8988T (cell line): ENCODE results near the gene ATP2A3.

Experiments used
- DNase-seq: peaks from one replicate; pipeline ENCODE4 v3.0.0; 2011

The ATP2A3 gene

DNA sequence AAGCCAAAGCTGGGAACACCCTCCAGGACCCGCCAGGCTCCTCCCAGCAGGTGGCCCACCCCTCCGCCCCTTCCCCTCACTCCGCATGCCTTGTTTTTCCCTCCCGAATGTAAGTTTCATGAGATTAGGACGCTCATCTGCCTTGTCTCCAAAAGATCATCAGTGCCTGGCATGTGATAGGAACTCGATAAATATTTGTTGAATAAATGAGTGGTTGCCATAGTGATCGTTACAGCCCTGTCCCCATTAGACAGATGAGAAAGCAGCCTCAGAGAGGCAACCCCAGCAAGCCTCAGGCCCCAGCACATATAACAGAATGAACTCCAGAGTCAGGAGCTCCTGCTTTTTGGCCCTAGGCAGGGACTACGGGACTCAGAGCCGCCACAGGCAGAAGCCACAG is 76.4 kb downstream of the ATP2A3 start:
- DNase-seq = no peak

DNA sequence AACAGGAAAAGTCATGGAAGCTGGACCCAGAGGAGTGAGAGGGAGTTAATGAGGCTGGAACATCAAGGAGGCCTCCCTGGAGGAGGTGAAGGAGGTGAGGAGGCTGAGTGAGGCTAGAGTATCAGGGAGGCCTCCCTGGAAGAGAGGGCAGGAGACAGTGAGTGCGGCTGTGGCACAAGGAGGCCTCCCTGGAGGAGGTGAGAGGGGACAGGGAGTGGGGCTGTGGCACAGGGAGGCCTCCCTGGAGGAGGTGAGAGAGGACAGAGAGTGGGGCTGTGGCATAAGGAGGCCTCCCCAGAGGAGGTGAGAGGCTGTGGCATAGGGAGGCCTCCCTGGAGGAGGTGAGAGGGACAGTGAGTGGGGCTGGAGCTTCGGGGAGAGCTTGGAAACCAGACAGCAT is 76.8 kb downstream of the ATP2A3 start:
- no peak for DNase-seq

DNA sequence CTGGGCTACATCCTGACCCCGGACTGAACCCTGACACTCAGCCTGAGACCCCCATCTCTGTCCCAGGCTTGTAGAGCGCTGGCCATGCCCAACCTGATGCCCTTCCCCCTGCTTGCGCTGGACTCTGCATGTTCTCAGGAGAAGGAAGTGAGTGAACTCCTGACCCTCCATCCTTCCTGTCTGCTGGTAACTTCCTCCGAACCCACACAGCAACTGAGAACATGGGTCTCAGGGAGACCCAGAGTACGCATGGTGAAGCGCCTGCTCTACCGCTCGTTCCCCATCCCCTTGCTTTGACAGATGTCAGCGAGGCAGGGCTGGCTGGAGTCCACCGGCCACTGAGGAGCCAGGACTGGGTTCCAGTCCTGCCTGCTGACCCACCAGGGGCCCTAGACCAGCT is 77.5 kb downstream of the ATP2A3 start:
- no peak for DNase-seq

DNA sequence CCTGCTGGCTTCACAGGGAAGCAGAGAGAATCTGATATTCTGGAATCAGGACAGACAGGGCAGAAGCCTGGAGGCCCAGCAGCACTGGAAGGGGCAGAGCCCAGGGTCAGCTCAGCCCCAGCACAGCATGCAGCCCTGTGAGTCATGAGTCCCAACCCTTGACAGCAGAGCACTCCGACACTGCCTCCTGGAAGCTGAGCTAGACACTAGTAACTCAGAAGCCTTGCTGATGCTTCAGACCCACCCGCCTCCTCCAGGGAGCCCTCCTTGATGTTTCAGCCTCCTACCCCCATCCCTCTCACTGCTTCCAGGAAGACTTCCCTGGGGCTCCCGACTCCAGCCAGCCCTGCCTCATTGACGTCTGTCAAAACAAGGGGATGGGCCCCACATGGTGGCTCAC is 78.3 kb downstream of the ATP2A3 start:
- peak; percentile 73 for DNase-seq

DNA sequence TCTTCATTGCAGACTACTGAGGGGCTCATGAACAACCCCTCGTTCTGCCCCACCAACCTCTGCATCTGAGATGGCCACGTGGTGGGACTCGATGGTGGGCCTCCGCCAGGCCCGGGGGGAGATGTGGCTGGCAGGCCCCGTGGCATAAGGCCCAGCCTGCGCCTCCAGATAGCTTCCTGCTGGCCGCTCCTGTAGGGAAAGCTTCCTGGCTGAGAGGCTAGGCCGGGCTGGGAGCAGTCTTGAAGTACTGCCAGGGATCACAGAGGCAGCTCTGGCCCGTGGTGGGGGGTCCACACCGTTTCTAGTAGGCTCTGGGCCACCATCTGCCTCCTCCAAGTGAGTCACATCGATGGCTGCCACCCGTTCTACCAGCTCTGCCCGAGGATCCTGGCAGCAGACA is 79.0 kb downstream of the ATP2A3 start:
- DNase-seq = no peak

DNA sequence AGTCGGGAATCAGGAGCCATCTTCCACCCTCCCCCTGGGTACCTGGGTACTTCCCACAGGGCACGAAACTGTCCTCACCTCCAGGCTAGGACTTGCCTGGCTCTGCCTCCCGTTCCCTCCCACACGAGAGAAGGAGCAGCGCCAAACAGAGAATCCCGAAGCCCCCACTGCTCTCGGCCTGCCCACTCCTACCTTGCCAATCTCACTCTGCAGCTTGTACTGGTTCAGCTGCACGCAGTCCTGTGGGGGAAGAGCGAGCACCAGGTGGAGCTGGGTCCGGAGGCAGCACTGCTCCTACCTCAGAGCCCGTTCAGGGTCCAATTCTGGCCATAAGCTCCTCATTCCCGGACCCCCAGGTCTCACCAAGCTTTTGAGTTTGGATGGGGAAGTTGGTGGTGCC is 80.0 kb downstream of the ATP2A3 start:
- no peak for DNase-seq

DNA sequence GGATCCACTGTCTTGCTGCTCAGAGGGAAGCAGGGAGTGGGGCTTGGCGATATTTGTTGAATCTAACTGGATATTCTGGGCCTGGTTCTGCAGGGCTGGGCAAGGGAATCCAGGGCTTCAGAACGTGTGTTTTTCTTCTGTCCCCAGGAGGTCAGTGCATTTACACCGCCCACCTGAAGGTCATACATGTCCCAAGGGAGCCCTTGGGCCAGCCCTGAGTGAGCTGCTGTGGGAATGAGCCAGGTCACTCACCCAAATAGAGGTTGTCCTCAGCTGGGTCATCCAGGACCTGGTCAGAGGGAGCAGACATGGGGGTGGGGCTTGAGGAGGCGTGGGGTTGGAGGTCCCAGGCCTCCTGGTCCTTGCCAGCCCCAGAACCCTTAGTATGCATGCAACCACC is 82.0 kb downstream of the ATP2A3 start:
- DNase-seq = no peak

DNA sequence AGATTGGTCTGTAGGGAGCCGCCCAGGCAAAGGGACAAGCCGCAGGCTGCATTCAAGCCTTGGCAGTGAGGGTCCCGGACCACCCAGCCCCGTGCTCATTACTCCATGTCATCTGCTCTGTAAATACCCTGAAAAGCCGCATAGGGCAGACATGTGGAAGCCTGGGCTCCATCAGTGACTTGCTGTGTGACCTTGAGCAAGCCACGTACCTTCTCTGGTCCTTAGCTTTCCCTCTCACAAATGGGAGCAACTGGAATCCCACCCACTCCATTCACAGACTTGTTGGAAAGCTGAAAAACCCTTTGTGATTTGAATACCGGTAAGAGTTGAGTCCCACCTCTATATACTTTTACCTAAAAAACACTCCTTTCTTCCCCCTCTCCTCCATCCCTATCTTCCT is 83.3 kb downstream of the ATP2A3 start:
- DNase-seq = no peak

DNA sequence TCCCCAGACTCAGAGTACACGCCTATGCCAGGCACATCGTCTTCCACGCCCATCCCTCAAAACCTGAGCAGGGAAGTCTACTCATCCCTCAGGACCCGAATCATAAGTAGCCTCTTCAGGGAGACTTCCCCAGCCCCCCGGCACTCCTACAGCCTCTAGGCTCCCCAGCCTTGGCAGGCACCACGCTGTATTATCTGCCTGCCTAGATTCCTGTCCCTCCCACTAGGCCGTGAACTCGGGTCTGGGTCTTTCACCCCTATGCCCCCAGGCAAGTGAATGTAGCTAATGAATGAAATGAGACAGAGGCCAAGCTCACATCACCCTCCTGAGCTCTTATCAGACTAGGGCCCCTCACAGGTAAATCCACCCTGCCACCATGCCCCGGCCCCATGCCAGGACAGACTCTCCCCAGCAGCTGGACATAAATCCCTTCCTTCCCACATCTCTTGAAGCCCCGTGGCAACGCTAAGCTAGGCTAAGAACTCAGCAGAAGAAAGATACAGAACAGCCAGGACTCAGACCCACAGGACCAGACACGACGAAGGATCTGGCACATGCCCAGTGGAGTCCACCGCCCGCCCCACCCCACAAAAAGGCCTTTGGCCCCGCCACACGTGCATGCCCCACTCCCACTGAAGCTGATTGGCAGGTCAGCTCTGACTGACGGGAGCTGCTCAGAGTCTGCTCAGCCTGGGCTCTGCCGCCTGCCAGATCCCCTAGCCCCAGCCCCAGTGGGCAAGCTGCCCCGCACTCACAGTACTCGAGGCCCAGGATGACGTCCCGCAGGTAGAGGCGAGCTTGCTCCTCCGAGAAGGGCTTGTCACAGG is 84.4 kb downstream of the ATP2A3 start:
- no peak for DNase-seq

DNA sequence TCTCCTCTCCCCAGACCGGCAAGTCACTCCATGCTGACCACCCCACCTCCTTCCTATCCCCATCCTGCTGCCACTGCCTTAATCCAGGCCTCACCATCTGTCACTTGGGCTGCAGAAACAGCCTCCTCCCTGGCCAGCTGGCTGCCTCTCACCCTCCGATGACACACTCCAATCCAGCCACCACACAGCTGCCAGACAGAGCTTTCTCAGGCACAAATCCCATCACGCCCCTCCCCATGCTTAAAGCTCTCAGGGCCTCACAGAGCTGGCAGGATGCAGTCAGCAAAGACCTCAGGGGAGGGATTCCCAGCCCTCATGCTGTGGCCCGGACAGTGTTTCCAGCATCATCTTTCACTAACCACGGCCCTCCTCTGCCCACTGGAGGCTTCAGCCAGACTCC is 85.1 kb downstream of the ATP2A3 start:
- no peak for DNase-seq

DNA sequence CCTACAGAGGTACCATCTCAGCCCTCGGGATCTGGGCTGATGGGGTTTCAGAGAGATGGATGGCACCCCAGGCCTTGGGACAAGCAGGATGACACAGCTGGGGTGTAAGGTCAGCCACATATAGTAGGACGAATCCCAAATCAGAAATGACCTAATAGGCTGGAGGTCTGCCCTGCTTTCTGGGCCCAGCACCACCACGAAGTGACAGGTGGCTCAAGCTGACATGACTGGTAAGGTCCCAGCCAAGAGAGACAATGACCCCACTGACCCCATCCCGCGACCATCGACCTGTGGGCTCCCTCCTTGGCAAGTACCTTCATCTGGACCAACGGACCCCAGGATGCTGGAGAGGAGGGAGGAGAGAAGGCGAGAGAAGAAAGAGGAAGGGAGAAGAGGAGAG is 87.0 kb downstream of the ATP2A3 start:
- DNase-seq = no peak

DNA sequence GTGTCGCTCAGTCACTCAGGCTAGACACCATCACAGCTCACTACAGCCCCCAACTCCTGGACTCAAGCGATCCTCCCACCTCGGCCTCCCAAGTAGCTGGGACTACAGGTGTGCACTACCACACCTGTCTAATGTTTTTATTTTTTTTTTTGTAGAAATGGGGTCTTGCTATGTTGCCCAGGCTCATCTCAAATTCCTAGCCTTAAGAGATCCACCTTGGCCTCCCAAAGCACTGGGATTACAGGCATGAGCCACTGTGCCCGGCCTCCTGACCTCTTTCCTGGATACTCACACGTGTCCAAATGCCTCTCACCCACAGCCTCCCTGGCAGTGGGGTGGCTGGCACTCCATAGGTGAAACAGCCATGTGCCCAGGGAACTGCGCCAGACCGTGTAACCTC is 88.9 kb downstream of the ATP2A3 start:
- DNase-seq = no peak
